ENCODE measurements around the gene LARP4B. TPM values are rescaled to one million over a fixed set of nuclear protein-coding genes. Genes with fewer than 3 reads are reported as not detected.

Gene LARP4B
- polyA plus RNA-seq (2013, experiment 1 of 2): 22.5 TPM
- polyA plus RNA-seq (2013, experiment 2 of 2): 22.6 TPM

DNA sequence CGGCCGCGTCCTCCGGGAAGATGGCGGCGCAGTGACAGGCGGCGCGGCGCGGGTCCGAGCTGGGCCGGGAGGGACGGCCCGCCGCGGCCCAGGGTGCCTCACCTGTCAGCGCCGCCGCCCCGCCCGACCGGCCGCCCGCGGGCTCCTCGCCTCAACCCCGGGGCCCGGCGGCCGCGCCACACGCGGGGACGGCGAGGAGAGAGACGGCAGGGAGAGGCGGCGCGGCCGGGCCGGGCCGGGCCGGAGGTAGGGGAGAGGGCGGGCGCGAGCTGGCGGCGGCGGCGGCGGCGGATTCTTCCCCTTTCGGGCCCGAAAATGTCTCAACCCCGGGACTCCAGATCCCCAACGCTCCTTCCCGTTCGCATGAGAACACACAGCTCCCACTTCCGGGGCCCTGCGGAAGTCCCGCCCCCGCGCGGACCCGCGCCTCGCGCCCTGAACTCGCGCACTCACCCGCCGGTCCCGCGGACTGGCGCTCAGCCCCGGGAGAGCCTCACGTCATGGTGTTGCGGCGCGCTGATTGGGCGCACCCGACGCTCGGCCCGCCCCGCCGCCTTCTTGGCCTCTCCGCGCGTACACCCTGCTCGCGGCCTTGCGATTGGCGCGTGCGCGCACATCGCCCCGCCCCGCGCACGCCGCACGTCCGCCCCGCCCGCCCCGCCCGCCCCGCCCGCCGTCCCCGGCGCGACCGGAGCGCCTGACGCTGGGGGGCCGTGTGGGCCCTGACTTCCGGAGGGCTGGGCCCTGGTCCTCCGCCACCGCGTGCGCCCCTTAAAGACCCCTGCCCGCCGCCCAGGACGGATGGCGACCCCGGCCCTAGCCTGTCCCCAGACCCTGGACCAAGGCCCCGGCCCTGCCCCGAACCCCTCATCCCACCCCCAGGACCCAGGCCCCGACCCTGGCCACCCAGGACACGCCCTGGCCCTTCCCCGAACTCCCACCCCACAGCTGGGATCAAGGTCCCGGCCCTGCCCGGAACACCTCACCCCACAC, at the start of gene LARP4B:
LARP4B (minus strand) TSS at position 380 of the 993 bp plus-strand sequence. CDS start 45,984 bp downstream, outside the sequence.
- Histone ChIP-seq H3K36me3 (ENCODE audit: insufficient read depth, low read length) (0 out of 2 replicates have a peak, but pooled peaks cover under 1% of the 10 kb centered on the region), H3K9me3 (ENCODE audit: insufficient read depth, low read depth, low read length) (no peaks in the 10 kb centered on the region), H3K9ac (ENCODE audit: low read depth, low read length) (peak within 1 kb of the TSS; percentile 65), H3K27me3 (ENCODE audit: insufficient read depth, low read length) (no peaks in the 10 kb centered on the region), H3K4me3 (ENCODE audit: low read length) (peak within 1 kb of the TSS; percentile 78), H3K4me1 (ENCODE audit: insufficient read depth, low read length) (peaks cover 22% of the 10 kb centered on the region), H3K27ac (ENCODE audit: low read depth, low read length) (peak within 1 kb of the TSS; percentile 91; the same call in 1 of the 2 replicates)
- under 1% methylated on average over 137 of the region's 137 CpGs for WGBS

DNA sequence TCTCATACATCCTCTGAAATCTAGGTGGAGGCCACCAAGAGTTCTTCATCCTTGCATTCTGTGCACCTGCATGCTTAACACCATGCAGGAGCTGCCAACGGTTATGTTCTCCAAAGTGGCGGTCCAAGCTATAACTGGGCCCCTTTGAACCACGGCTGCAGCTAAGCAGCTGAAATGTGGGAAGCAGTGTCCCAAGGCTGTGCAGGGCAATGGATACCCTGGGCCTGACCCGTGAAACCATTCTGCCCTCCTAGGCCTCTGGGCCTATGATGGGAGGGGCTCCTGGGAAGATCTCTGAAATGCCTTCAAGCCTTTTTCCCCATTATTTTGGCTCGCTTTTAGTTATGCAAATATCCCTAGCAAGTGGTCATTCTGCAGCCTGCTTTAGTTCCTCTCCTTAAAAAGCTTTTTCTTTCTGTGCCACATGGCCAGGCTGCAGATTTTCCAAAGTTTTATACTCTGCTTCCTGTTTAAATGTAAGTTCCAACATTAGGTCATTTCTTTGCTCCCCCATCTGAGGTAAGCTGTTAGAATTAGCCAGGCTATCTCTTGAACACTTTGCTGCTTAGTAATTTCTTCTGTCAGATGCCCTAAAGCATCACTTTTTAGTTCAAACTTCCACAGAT, 49.1 kb upstream of the LARP4B start:
- 93% methylated on average over 5 of the region's 5 CpGs for WGBS
- peaks cover 39% of the 10 kb centered on the region for H3K9me3 ChIP-seq (ENCODE audit: insufficient read depth, low read depth, low read length)

DNA sequence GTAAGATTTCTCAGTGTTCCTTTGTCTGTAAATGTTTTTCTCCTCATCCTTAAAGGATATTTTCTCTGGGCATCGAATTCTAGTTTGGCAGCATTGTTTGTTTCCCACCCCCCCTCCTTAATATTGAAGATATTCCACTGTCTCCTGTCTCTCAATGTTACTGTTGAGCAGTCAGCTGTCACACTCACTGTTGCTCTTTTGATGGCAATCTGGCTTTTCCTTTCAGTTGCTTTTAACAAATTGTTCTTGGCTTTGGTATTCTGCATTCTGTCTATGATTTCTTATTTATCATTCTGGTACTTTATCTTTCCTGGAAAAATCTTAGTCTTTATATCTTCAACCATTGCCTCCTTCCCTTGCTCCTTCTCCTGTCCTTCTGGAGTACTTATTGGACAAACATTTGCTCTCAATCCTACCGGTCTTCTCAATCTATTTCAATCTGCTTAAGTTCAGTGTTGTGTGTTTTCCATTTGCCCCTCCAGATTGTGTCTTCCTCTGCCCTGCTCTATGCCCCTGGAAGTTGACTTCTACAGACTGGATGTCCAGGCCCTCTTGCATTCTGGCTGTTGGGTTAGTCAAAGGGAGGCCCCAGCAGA, 47.4 kb upstream of the LARP4B start:
- Histone ChIP-seq H3K27ac (ENCODE audit: low read depth, low read length) (no peak overlapping the region), H3K27me3 (ENCODE audit: insufficient read depth, low read length) (no peaks in the 10 kb centered on the region), H3K36me3 (ENCODE audit: insufficient read depth, low read length) (peaks cover 3% of the 10 kb centered on the region; the same call in 1 of the 2 replicates), H3K4me1 (ENCODE audit: insufficient read depth, low read length) (no peaks in the 10 kb centered on the region; the same call in 1 of the 2 replicates), H3K9me3 (ENCODE audit: insufficient read depth, low read depth, low read length) (peaks cover 39% of the 10 kb centered on the region), H3K9ac (ENCODE audit: low read depth, low read length) (no peak overlapping the region), H3K4me3 (ENCODE audit: low read length) (no peak overlapping the region)
- 94% methylated on average over 2 of the region's 2 CpGs for WGBS

More for the DNA sequence above, 49.1 kb upstream of the LARP4B start:
- H3K4me1 ChIP-seq (ENCODE audit: insufficient read depth, low read length): no peaks in the 10 kb centered on the region
- no peaks in the 10 kb centered on the region for H3K27me3 ChIP-seq (ENCODE audit: insufficient read depth, low read length)
- H3K36me3 ChIP-seq (ENCODE audit: insufficient read depth, low read length): peaks cover 3% of the 10 kb centered on the region; the same call in 1 of the 2 replicates
- H3K4me3 ChIP-seq (ENCODE audit: low read length): no peak overlapping the region
- H3K27ac ChIP-seq (ENCODE audit: low read depth, low read length): no peak overlapping the region
- H3K9ac ChIP-seq (ENCODE audit: low read depth, low read length): no peak overlapping the region

DNA sequence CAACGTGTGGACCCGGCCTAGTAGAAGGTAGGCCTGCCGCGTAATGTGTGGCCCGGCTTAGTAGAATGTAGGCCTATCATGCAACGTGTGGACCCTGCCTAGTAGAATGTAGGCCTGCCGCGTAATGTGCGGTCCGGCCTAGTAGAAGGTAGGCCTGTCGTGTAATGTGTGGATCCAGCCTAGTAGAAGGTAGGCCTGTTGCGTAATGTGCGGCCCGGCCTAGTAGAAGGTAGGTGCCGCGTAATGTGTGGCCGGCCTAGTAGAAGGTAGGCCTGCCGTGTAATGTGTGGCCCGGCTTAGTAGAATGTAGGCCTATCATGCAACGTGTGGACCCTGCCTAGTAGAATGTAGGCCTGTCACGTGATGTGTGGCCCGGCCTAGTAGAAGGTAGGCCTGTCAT, 44.8 kb upstream of the LARP4B start:
- no peak overlapping the region for H3K4me3 ChIP-seq (ENCODE audit: low read length)
- H3K9me3 ChIP-seq (ENCODE audit: insufficient read depth, low read depth, low read length): peaks cover 33% of the 10 kb centered on the region
- 94% methylated on average over 22 of the region's 22 CpGs for WGBS
- no peaks in the 10 kb centered on the region for H3K27me3 ChIP-seq (ENCODE audit: insufficient read depth, low read length)
- peaks cover 3% of the 10 kb centered on the region; the same call in 1 of the 2 replicates for H3K36me3 ChIP-seq (ENCODE audit: insufficient read depth, low read length)
- no peaks in the 10 kb centered on the region; the same call in 1 of the 2 replicates for H3K4me1 ChIP-seq (ENCODE audit: insufficient read depth, low read length)
- no peak overlapping the region for H3K27ac ChIP-seq (ENCODE audit: low read depth, low read length)
- no peak overlapping the region for H3K9ac ChIP-seq (ENCODE audit: low read depth, low read length)

DNA sequence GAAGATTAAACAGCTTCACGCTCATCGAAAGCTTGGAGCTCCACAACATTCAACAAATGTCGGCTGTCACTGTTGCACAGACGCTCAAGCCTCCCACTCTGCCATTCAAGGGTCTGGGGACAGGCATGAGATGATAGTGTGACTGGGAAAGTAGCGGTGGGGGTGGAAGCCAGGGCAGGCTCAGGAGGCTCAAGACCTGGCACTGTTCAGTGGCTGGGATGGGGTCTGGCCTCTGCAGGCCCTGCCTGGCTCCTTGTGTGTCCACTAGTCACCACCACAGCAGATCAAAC, 43.2 kb upstream of the LARP4B start:
- Histone ChIP-seq H3K4me3 (ENCODE audit: low read length) (no peak overlapping the region), H3K9ac (ENCODE audit: low read depth, low read length) (no peak overlapping the region), H3K27me3 (ENCODE audit: insufficient read depth, low read length) (no peaks in the 10 kb centered on the region), H3K36me3 (ENCODE audit: insufficient read depth, low read length) (no peaks in the 10 kb centered on the region), H3K9me3 (ENCODE audit: insufficient read depth, low read depth, low read length) (peaks cover 17% of the 10 kb centered on the region), H3K27ac (ENCODE audit: low read depth, low read length) (peak overlapping the region; percentile 63; the same call in 1 of the 2 replicates), H3K4me1 (ENCODE audit: insufficient read depth, low read length) (no peaks in the 10 kb centered on the region; the same call in 1 of the 2 replicates)
- WGBS: 94% methylated on average over 5 of the region's 5 CpGs

DNA sequence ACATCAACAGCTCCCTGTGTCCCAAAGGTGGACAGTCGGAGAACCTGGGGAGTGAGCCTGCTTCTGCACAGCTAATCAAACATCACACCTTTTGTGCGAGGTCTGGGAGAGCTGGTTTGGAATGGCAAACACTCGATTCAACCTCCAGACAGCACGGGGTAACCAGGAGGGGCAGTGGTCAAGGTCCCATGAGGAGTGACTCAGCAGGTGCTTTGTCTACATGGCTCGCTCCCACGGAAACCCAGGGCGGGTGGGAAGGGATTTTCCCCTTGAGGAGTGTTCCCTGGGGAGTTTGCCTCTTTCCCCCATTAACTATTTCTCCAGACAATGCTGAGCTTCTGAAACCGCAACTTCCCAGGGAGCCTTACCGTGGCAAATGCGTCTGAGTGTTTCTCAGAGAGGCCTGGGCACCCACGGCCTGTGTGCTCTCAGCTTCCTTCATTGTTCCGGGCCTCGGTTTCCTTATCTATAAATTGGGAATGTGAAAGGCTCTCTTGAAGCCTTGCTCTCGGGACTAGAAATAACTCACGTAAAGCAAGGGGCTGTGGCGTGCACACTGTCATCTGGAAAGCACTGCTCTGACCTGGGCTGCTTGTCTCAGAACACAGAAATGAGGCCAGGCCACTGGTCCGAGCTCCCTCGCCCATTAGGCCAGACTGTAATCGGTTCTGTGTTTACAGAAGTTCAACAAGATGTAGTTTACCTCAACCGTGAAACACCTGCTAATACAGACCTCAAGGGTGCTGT, 42.7 kb upstream of the LARP4B start:
- H3K4me1 ChIP-seq (ENCODE audit: insufficient read depth, low read length): no peaks in the 10 kb centered on the region; the same call in 1 of the 2 replicates
- H3K27me3 ChIP-seq (ENCODE audit: insufficient read depth, low read length): no peaks in the 10 kb centered on the region
- peaks cover 14% of the 10 kb centered on the region for H3K9me3 ChIP-seq (ENCODE audit: insufficient read depth, low read depth, low read length)
- H3K36me3 ChIP-seq (ENCODE audit: insufficient read depth, low read length): no peaks in the 10 kb centered on the region
- no peak overlapping the region for H3K4me3 ChIP-seq (ENCODE audit: low read length)
- 79% methylated on average over 20 of the region's 20 CpGs for WGBS
- peak overlapping the region; percentile 63; the same call in 1 of the 2 replicates for H3K27ac ChIP-seq (ENCODE audit: low read depth, low read length)
- H3K9ac ChIP-seq (ENCODE audit: low read depth, low read length): no peak overlapping the region

DNA sequence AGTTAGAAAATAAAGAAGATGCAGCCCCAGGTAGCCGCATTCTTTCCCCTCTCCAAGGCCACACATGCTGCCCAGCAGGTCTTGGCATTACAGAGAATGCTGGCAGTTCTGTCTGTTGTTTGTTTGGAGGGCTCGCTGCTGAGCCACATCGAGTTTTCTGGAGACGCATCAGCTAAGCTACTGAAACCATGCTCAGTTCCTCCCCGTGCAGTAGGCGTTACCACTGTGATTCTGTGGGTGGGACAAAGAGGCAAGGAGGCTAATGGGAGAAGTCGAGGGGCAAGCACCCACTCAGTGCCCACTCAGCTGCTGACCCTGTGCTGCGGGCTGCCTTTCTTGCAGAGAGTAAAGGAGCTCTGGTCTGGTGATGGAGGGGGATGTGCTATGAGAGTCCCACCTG, 41.3 kb upstream of the LARP4B start:
- Histone ChIP-seq H3K27me3 (ENCODE audit: insufficient read depth, low read length) (no peaks in the 10 kb centered on the region), H3K27ac (ENCODE audit: low read depth, low read length) (no peak overlapping the region), H3K36me3 (ENCODE audit: insufficient read depth, low read length) (no peaks in the 10 kb centered on the region), H3K4me1 (ENCODE audit: insufficient read depth, low read length) (no peaks in the 10 kb centered on the region; the same call in 1 of the 2 replicates), H3K9me3 (ENCODE audit: insufficient read depth, low read depth, low read length) (no peaks in the 10 kb centered on the region), H3K4me3 (ENCODE audit: low read length) (no peak overlapping the region), H3K9ac (ENCODE audit: low read depth, low read length) (no peak overlapping the region)
- 84% methylated on average over 8 of the region's 8 CpGs for WGBS

DNA sequence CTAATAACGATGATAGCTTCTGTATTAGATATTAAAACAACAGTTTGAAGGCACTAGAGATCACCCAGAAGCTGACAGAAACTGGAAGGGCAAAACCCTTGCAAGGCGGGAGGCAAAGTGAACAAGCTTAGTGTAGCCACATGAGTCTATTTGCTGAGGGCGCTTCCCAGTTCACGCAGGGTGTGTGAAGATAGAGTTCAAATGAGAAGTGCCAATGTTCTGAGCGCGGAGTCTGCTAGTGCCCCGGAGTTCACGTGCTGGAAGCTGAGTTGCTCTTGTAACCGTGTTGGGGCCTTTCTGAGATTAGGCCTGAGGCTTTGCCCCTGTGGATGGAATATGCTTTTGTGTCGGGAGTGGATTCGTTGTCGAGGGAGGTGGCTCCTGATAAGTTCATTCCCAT, 40.1 kb upstream of the LARP4B start:
- Histone ChIP-seq H3K27ac (ENCODE audit: low read depth, low read length) (no peak overlapping the region), H3K4me3 (ENCODE audit: low read length) (no peak overlapping the region)

DNA sequence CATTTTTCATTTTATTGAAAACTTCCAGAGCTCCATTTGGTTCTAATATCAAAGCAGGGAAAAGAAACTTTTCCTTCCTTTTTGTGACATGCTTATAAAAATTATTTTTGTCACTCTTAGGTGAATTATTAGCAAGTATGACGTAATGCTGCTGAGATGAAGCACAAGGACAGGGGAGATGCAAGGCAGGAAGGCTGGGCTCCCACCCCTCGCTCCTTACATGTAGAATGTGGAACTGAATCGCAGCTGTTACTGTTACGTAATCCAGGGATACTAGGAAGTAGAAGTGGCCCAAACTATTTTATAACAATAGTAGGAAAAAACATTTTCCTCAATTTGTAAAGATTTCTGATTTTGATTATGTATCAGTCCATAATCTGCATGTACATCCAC, 39.6 kb upstream of the LARP4B start:
- H3K4me1 ChIP-seq (ENCODE audit: insufficient read depth, low read length): no peaks in the 10 kb centered on the region; the same call in 1 of the 2 replicates
- H3K9me3 ChIP-seq (ENCODE audit: insufficient read depth, low read depth, low read length): no peaks in the 10 kb centered on the region
- WGBS: 95% methylated on average over 3 of the region's 4 CpGs
- H3K27me3 ChIP-seq (ENCODE audit: insufficient read depth, low read length): no peaks in the 10 kb centered on the region
- H3K36me3 ChIP-seq (ENCODE audit: insufficient read depth, low read length): no peaks in the 10 kb centered on the region
- no peak overlapping the region for H3K27ac ChIP-seq (ENCODE audit: low read depth, low read length)
- H3K4me3 ChIP-seq (ENCODE audit: low read length): no peak overlapping the region
- no peak overlapping the region for H3K9ac ChIP-seq (ENCODE audit: low read depth, low read length)

More for the DNA sequence above, 40.1 kb upstream of the LARP4B start:
- Histone ChIP-seq H3K9ac (ENCODE audit: low read depth, low read length) (no peak overlapping the region), H3K36me3 (ENCODE audit: insufficient read depth, low read length) (no peaks in the 10 kb centered on the region), H3K9me3 (ENCODE audit: insufficient read depth, low read depth, low read length) (no peaks in the 10 kb centered on the region), H3K27me3 (ENCODE audit: insufficient read depth, low read length) (no peaks in the 10 kb centered on the region), H3K4me1 (ENCODE audit: insufficient read depth, low read length) (no peaks in the 10 kb centered on the region; the same call in 1 of the 2 replicates)
- WGBS: 94% methylated on average over 9 of the region's 12 CpGs

DNA sequence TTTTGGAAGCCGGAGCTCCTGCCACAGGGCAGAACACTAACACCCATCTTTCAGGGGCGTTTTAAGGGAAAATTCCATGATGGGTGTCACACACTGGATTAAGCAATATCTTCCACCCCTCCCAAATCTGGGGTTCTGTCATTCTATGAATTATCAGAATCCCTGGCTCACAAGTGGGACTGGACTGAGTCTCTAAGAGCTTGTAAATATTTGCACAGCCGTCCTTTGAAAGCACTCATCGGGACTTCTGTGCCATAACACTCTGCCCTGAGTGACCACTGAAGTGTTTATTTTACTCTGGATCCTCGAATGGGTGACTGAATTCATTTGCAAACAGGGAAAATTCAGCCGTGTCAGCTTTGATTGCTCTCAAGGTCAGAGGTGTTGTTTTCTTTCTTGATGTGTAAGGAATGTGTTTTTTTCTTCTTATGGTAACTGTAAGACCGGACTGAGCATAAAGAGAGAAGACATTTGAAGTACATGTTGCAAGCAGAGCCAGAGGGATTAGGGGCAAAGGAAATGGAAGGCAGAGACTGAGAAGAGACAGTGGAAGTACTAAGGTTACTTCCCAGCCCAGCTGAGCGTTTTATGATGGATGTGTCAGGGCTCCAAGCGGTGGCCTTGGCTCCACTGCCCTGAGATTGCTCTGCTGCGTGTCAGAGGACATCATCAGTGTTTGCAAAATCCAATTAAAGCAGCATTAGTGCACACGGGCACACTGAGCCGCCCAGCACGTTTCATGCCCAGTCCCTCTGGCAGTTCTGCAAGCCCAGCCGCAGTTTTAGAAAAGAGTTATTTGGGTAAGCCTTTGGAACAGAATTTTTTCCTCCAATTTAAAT, 39.0 kb upstream of the LARP4B start:
- WGBS: 79% methylated on average over 14 of the region's 14 CpGs
- H3K36me3 ChIP-seq (ENCODE audit: insufficient read depth, low read length): no peaks in the 10 kb centered on the region
- H3K4me3 ChIP-seq (ENCODE audit: low read length): no peak overlapping the region
- H3K27me3 ChIP-seq (ENCODE audit: insufficient read depth, low read length): no peaks in the 10 kb centered on the region
- H3K9ac ChIP-seq (ENCODE audit: low read depth, low read length): no peak overlapping the region
- H3K4me1 ChIP-seq (ENCODE audit: insufficient read depth, low read length): no peaks in the 10 kb centered on the region; the same call in 1 of the 2 replicates
- no peaks in the 10 kb centered on the region for H3K9me3 ChIP-seq (ENCODE audit: insufficient read depth, low read depth, low read length)
- H3K27ac ChIP-seq (ENCODE audit: low read depth, low read length): no peak overlapping the region
